Keratinocyte (primary cell): ENCODE results near the gene RFC5.

ENCODE experiments used
- CTCF ChIP-seq, 3 experiments: IDR thresholded peaks in 1 of 3; conservative IDR thresholded peaks in 1 of 3; optimal IDR thresholded peaks in 1 of 3; 2 replicates in 2 of 3; 3 replicates in 1 of 3; pipeline versions ENCODE3 to v1.5.1; 2011; ENCODE audit warnings: low read length in 3 of 3, mild to moderate bottlenecking in 3 of 3, moderate library complexity in 2 of 3, control low read depth in 1 of 3, inconsistent platforms in 1 of 3; ENCODE audit not compliant: insufficient read depth in 2 of 3; ENCODE audit errors: extremely low read depth in 1 of 3
- EZH2 ChIP-seq: IDR thresholded peaks from one replicate; pipeline ENCODE4 v1.6.1; 2012; ENCODE audit warnings: inconsistent platforms, mild to moderate bottlenecking, low read length, moderate library complexity

GRCh38 chr12:118017926-118018325 lies 1.4 kb downstream of the RFC5 start:
- TF ChIP-seq CTCF (optimal IDR thresholded peaks at IDR 0.05 in 1 of 3, IDR thresholded peaks at IDR 0.05 in 1 of 3, conservative IDR thresholded peaks at IDR 0.05 in 1 of 3; ENCODE audit: extremely low read depth in 1 of 3, insufficient read depth in 2 of 3, low read length in 3 of 3): no peak
- no peak for TF ChIP-seq EZH2
